ENCODE results near the gene PON3.

DNA sequence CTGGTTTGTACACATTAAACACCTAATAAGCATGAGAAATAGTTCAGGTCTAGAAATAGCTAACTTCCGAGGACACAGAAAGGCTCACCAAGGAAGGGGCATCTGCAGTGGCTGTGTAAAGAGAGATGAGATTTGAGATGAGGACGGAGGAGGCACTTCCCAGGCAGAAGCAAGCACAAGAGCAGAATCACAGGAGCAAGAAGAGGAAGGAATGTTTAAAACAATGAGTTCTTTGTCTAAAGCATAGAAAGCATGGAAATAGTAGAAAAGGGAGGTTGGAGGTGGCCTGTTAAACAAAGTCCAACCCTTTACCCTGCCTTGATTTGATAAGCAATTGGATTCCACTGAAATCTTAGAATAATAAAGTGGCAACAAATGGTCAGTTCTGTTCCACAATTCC, 11.6 kb upstream of the PON3 start:
- TF ChIP-seq, protein P1, sequence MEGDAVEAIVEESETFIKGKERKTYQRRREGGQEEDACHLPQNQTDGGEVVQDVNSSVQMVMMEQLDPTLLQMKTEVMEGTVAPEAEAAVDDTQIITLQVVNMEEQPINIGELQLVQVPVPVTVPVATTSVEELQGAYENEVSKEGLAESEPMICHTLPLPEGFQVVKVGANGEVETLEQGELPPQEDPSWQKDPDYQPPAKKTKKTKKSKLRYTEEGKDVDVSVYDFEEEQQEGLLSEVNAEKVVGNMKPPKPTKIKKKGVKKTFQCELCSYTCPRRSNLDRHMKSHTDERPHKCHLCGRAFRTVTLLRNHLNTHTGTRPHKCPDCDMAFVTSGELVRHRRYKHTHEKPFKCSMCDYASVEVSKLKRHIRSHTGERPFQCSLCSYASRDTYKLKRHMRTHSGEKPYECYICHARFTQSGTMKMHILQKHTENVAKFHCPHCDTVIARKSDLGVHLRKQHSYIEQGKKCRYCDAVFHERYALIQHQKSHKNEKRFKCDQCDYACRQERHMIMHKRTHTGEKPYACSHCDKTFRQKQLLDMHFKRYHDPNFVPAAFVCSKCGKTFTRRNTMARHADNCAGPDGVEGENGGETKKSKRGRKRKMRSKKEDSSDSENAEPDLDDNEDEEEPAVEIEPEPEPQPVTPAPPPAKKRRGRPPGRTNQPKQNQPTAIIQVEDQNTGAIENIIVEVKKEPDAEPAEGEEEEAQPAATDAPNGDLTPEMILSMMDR (IDR thresholded peaks at IDR 0.05) = no peak
- TF ChIP-seq EZH2phosphoT487 (IDR thresholded peaks at IDR 0.05) = no peak
- TF ChIP-seq EZH2 (IDR thresholded peaks at IDR 0.05) = no peak

Measured in neural progenitor cell (in vitro differentiated cells).